T-helper 9 cell (primary cell): ENCODE results near the gene SLC6A1.

Source experiments
- DNase-seq: peaks from one replicate; pipeline ENCODE4 v3.0.0-alpha.2; 2020

Gene SLC6A1

DNA sequence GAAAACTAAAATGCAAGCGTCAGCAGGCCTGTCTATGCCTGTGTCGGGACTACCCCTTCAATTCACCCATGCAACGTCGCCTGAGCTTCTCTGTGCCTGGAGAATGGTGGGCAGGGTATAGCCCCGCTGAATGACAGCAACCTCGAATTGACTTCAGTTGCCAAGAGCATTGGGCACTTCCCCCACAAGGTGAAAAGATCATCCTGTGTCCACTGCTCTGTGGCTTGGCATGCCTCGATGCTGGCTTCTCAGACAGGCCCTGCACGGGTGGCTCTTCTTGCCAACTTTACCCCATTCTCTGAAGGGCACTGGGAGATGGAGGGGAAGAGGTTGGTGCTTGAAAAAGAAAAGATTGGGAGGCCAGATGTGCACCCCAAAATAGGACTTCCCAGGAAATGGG, 3.3 kb downstream of the SLC6A1 start:
- DNase-seq: no peak

DNA sequence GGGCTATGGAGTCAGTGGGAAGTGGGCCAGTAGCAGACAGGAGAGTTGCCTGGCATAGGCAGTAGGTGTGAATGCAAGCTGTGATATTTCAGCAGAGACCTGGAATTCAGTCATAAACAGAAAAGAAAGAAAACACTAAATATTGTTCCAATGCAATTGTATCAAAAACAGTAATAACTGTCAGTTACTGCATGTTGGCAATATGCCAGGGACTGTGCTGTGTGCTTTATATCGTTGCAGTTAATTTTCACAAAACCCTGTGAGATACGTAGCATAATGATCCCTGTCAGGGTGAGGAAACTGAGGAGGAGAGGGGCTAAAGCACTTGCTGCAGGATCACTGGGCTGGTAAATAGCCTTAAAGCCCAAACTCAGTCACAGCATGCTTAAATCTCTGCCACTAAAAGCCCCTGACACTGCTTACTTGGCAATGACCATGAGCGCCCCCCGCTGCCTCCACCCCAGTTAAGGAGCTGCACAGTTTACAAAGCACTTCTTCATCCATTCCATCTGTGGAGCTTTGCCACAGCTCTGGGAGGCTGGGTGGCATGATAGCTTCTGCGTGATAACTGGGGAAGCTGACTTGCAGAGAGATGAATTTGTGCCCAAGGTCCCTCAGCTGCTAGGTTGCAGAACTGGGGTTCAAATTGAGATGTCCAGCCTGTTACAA, 3.9 kb downstream of the SLC6A1 start:
- no peak for DNase-seq

GRCh38 chr3:10997196-10997595, 4.6 kb downstream of the SLC6A1 start:
- no peak for DNase-seq

GRCh38 chr3:10998542-10998941, 6.0 kb downstream of the SLC6A1 start:
- no peak for DNase-seq

- DNase-seq: no peak
Observed at GRCh38 chr3:10999221-11000107, 6.9 kb downstream of the SLC6A1 start.

DNA sequence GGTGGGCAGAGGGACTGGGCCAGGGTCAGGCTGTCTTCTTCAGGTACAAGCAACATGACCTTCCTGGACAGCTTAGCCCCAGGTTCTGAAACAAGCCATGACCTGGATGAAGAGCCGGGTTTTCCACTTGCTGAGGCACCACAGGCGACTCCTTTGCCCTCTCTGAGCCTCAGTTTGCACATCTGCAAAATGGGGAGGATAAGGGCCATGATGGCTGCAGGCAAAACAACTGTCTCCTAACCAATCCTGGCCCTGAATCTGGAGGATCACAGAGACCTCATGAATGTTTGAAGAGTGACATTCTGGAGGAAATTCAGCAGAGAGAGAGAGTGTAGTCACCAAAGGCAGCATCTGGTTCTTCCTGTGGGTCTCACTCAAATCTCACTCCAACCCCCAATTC, 8.0 kb downstream of the SLC6A1 start:
- DNase-seq: no peak

- no peak for DNase-seq
Observed at GRCh38 chr3:11001020-11001657, 8.6 kb downstream of the SLC6A1 start.

DNA sequence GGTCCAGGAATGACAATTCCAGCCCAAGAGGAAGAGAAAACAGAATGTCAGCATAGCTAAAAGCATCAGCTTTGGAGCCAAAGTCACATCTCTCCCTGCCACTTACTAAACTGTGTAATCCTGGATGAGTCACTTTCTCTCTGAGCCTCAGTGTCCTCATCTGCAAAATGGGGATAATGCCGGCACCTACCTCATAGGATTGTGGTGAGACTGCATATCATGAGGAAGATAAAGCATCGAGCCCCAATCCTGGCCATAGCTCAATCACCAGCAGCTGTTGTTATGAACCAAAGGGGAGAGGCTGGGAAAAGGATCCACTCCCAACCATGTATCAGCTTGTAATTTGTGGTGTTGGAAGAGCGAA, 9.1 kb downstream of the SLC6A1 start:
- no peak for DNase-seq

- DNase-seq: no peak
Observed at GRCh38 chr3:11002371-11002807, 9.8 kb downstream of the SLC6A1 start.

DNA sequence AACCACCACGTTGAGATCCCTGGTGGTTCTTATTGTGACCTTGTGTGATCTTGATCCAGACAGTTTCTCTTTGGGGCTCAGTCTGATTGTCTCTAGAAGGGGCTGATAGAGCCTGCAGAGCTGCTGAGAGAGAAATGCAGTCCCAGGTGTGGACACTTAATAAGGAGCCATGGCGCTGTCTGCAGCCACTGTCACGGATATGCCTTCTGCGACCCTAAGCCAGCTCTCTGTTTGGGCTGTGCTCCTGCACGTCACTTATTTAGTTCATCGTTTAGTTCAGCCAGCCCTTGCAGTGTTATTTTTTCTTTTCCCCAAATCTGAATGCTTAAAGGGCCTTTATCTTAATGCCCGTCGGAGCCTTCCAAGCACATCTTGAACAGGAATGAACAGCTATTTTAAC, 12.0 kb downstream of the SLC6A1 start:
- DNase-seq: no peak

DNA sequence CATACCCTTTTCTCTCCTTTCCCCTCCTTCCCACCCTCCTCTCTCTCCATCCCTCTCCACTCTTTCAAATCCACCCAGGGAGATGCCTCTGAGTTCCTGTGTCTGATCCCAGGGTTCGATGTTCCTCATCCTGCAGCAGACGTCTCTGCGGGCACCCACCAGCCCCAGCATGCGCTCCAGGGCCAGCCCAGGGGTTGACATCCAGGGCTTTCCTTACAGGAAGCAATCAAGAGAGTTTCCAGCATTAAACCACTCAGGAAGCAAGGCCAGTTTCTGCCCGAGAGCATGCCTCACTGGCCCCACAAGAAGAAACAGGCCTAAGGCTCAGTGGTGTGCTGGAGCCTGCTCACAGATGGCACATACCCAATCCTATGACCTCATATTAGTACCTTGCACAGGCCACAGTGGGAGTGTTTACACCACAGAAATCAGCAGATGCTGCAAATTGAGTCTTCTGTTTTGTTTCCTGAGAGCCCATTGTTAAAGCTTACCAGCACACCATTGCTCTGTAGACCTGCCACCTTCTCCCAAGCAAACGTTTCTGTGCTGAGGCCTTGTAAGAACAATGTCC, 13.2 kb downstream of the SLC6A1 start:
- DNase-seq: no peak

GRCh38 chr3:11006986-11007933, 14.7 kb downstream of the SLC6A1 start:
- no peak for DNase-seq

- no peak for DNase-seq
Observed at GRCh38 chr3:11009898-11010297, 17.4 kb downstream of the SLC6A1 start.

DNA sequence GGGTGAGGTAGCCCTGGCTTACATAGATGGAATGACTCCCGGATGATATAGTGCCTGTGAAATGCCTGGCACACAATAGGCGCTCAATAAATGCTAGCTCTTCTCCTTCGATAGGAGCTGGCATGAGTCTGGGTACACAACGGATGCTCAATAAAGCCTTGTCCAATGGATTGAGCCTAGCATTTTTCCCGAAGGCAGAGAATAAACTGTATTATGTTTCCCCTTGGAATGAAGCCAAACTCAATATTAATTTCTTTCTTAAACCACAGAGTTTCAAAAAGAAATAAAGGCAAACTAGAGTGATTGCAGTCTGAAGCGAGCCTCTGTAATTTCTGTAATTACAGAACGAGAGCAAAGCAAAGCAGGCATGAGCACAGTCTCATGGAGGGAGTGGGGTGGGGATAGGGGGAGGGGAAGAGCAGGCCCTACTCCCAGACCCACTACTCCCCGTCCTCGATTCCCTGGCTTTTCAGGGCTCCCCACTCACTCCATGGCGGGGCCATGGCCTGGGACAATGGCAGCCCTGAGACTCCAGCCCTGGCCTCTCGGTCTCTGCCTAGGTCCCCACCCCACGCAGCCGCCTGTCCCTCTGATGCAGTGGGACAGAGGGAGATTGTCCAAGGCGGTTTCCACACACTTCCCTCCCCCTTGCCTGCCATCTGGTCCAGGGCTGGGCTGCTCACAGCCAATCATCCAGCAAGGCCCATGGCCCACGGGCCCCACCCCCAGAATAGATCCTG, 18.0 kb downstream of the SLC6A1 start:
- DNase-seq: no peak

GRCh38 chr3:11014253-11014652, 21.7 kb downstream of the SLC6A1 start:
- DNase-seq: no peak

GRCh38 chr3:11014752-11015151, 22.2 kb downstream of the SLC6A1 start:
- DNase-seq: no peak

DNA sequence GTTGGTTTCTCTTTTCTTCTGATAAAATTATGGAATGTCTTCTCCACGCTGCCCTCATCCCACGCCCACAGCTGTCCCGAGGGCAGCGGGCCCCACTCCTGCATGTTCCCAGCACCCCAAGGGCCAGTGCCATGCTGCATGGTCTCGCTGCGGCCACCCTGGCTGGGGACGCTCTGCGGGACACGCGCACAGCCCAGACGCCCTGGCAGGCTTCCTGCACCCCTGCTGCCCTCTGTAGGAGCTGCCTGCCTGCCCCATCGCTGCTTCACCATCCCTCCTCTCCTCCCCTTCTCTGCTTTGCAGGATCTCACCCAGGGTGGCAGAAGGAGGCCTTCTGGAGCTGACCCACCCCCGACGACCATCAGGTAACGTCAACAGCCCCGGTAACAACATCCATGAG, 22.8 kb downstream of the SLC6A1 start:
- DNase-seq: no peak

- DNase-seq: no peak
Observed at GRCh38 chr3:11016727-11017126, 24.2 kb downstream of the SLC6A1 start.

GRCh38 chr3:11019116-11019819, 26.7 kb downstream of the SLC6A1 start:
- no peak for DNase-seq

GRCh38 chr3:11020764-11021163, 28.2 kb downstream of the SLC6A1 start:
- no peak for DNase-seq

GRCh38 chr3:11021611-11022011, 29.1 kb downstream of the SLC6A1 start:
- no peak for DNase-seq
